ENCODE data around the gene FCHO2. TPM values are rescaled to one million over a fixed set of nuclear protein-coding genes. Genes with fewer than 3 reads are reported as not detected.

Gene FCHO2
- total RNA-seq, 1 donor from 2014 or later, result 17.7 TPM

DNA sequence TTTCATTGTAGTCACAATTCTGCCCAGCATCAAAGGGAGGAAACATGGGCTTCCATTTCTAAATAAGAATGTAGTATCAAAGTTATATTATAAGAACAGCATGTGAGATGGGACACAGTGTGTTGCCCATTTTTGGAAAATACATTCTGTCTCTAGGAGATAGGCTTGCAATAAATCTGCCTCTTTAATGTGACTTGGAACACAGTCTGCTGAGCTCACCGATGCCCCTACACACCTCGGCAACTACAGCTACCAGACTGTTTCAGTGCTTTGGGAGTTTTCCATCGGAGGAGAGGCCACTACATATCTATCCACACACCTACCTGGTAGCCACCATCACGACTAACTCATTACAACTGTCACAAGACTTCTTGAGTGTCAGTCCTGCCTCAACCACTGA, 18.9 kb upstream of the FCHO2 start:
- TF ChIP-seq EZH2 (IDR thresholded peaks at IDR 0.05) (no peak), EZH2phosphoT487 (IDR thresholded peaks at IDR 0.05) (no peak), CTCF (IDR thresholded peaks at IDR 0.05) (no peak)
- Histone ChIP-seq H3K9ac (no peak overlapping the region), H3K36me3 (no peaks in the 10 kb centered on the region), H3F3A (ENCODE audit: low read depth) (no peaks in the 10 kb centered on the region), H3K4me2 (no peak overlapping the region), H3K4me1 (no peaks in the 10 kb centered on the region), H3K27me3 (no peaks in the 10 kb centered on the region), H3K9me3 (ENCODE audit: low read depth) (no peaks in the 10 kb centered on the region), H3K79me2 (ENCODE audit: low read depth) (no peaks in the 10 kb centered on the region), H3K27ac (no peak overlapping the region), H3K4me3 (no peak overlapping the region), H4K20me1 (ENCODE audit: low read depth) (no peaks in the 10 kb centered on the region), H2AFZ (replicated peaks) (no peak overlapping the region)
- Mint-ChIP-seq H3K4me1 (no peaks in the 10 kb centered on the region), H3K9me3 (peaks cover 17% of the 10 kb centered on the region), H3K27me3 (ENCODE audit: insufficient read depth, low read depth) (peaks cover 4% of the 10 kb centered on the region), H3K4me3 (no peak overlapping the region), H3K27ac (no peak overlapping the region), H3K36me3 (no peaks in the 10 kb centered on the region)
- no peak for DNase-seq (ENCODE audit: low spot score)

GRCh38 chr5:72937517-72938061, 18.3 kb upstream of the FCHO2 start:
- Mint-ChIP-seq H3K36me3 (no peaks in the 10 kb centered on the region), H3K4me1 (no peaks in the 10 kb centered on the region), H3K27ac (no peak overlapping the region), H3K27me3 (ENCODE audit: insufficient read depth, low read depth) (peaks cover 4% of the 10 kb centered on the region), H3K4me3 (no peak overlapping the region), H3K9me3 (peaks cover 17% of the 10 kb centered on the region)
- no peak for DNase-seq (ENCODE audit: low spot score)
- H3K36me3 ChIP-seq, result no peaks in the 10 kb centered on the region
- H4K20me1 ChIP-seq (ENCODE audit: low read depth), result no peaks in the 10 kb centered on the region
- no peak overlapping the region for H3K9ac ChIP-seq
- no peaks in the 10 kb centered on the region for H3K9me3 ChIP-seq (ENCODE audit: low read depth)
- no peak overlapping the region for H3K27ac ChIP-seq
- no peak overlapping the region for H2AFZ ChIP-seq (replicated peaks)
- H3F3A ChIP-seq (ENCODE audit: low read depth), result no peaks in the 10 kb centered on the region
- no peaks in the 10 kb centered on the region for H3K27me3 ChIP-seq
- no peak overlapping the region for H3K4me3 ChIP-seq
- no peak overlapping the region for H3K4me2 ChIP-seq
- no peaks in the 10 kb centered on the region for H3K79me2 ChIP-seq (ENCODE audit: low read depth)
- H3K4me1 ChIP-seq, result no peaks in the 10 kb centered on the region
- TF ChIP-seq CTCF (IDR thresholded peaks at IDR 0.05), result no peak
- TF ChIP-seq EZH2phosphoT487 (IDR thresholded peaks at IDR 0.05), result no peak
- no peak for TF ChIP-seq EZH2 (IDR thresholded peaks at IDR 0.05)

GRCh38 chr5:72938206-72938605, 17.6 kb upstream of the FCHO2 start:
- Mint-ChIP-seq H3K4me1 (no peaks in the 10 kb centered on the region), H3K36me3 (no peaks in the 10 kb centered on the region), H3K27me3 (ENCODE audit: insufficient read depth, low read depth) (peaks cover 4% of the 10 kb centered on the region), H3K4me3 (no peak overlapping the region), H3K9me3 (peaks cover 15% of the 10 kb centered on the region), H3K27ac (no peak overlapping the region)
- H3K4me2 ChIP-seq, result no peak overlapping the region
- no peaks in the 10 kb centered on the region for H3F3A ChIP-seq (ENCODE audit: low read depth)
- H4K20me1 ChIP-seq (ENCODE audit: low read depth), result no peaks in the 10 kb centered on the region
- no peak overlapping the region for H2AFZ ChIP-seq (replicated peaks)
- TF ChIP-seq CTCF (IDR thresholded peaks at IDR 0.05), result no peak
- no peak for TF ChIP-seq EZH2phosphoT487 (IDR thresholded peaks at IDR 0.05)
- TF ChIP-seq EZH2 (IDR thresholded peaks at IDR 0.05), result no peak
- DNase-seq (ENCODE audit: low spot score), result no peak
- no peak overlapping the region for H3K9ac ChIP-seq
- no peak overlapping the region for H3K27ac ChIP-seq
- H3K27me3 ChIP-seq, result no peaks in the 10 kb centered on the region
- H3K79me2 ChIP-seq (ENCODE audit: low read depth), result no peaks in the 10 kb centered on the region
- H3K9me3 ChIP-seq (ENCODE audit: low read depth), result no peaks in the 10 kb centered on the region
- H3K4me3 ChIP-seq, result no peak overlapping the region
- no peaks in the 10 kb centered on the region for H3K4me1 ChIP-seq
- no peaks in the 10 kb centered on the region for H3K36me3 ChIP-seq

All from neural progenitor cell (in vitro differentiated cells).